ENCODE results near the gene SLC26A8.

The SLC26A8 gene

GRCh38 chr6:35905141-35905785, 119.2 kb downstream of the SLC26A8 start:
- Histone ChIP-seq H3K36me3 (ENCODE audit: control insufficient read depth in 2 of 2, insufficient read depth in 2 of 2, low read length in 2 of 2) (no peaks in the 10 kb centered on the region), H3K9ac (ENCODE audit: low read length in 2 of 2) (no peak overlapping the region), H3K4me3 (ENCODE audit: low read length in 2 of 2) (no peak overlapping the region), H3K9me3 (ENCODE audit: control insufficient read depth in 2 of 2, low read length in 2 of 2) (no peaks in the 10 kb centered on the region), H3K27me3 (ENCODE audit: control insufficient read depth in 1 of 2, insufficient read depth in 2 of 2, low read length in 2 of 2) (no peaks in the 10 kb centered on the region), H3K4me1 (ENCODE audit: control insufficient read depth, insufficient read depth, low read length) (no peaks in the 10 kb centered on the region), H3K27ac (ENCODE audit: low read length) (no peak overlapping the region)

- Histone ChIP-seq H3K4me3 (ENCODE audit: low read length in 2 of 2) (no peak overlapping the region), H3K27me3 (ENCODE audit: control insufficient read depth in 1 of 2, insufficient read depth in 2 of 2, low read length in 2 of 2) (no peaks in the 10 kb centered on the region), H3K36me3 (ENCODE audit: control insufficient read depth in 2 of 2, insufficient read depth in 2 of 2, low read length in 2 of 2) (peaks cover 0 to 2% of the 10 kb centered on the region in 2 donors), H3K27ac (ENCODE audit: low read length) (no peak overlapping the region), H3K4me1 (ENCODE audit: control insufficient read depth, insufficient read depth, low read length) (no peaks in the 10 kb centered on the region), H3K9ac (ENCODE audit: low read length in 2 of 2) (no peak overlapping the region), H3K9me3 (ENCODE audit: control insufficient read depth in 2 of 2, low read length in 2 of 2) (no peaks in the 10 kb centered on the region)
Measured at GRCh38 chr6:35903679-35904078, 120.8 kb downstream of the SLC26A8 start.

GRCh38 chr6:35900448-35900847, 124.0 kb downstream of the SLC26A8 start:
- no peak overlapping the region for H3K9ac ChIP-seq (ENCODE audit: low read length in 2 of 2)
- no peaks in the 10 kb centered on the region for H3K4me1 ChIP-seq (ENCODE audit: control insufficient read depth, insufficient read depth, low read length)
- H3K4me3 ChIP-seq (ENCODE audit: low read length in 2 of 2), result no peak overlapping the region
- H3K27ac ChIP-seq (ENCODE audit: low read length), result no peak overlapping the region
- no peaks in the 10 kb centered on the region for H3K27me3 ChIP-seq (ENCODE audit: control insufficient read depth in 1 of 2, insufficient read depth in 2 of 2, low read length in 2 of 2)
- H3K36me3 ChIP-seq (ENCODE audit: control insufficient read depth in 2 of 2, insufficient read depth in 2 of 2, low read length in 2 of 2), result peaks cover 0 to 3% of the 10 kb centered on the region in 2 donors
- no peaks in the 10 kb centered on the region for H3K9me3 ChIP-seq (ENCODE audit: control insufficient read depth in 2 of 2, low read length in 2 of 2)

- H3K27me3 ChIP-seq (ENCODE audit: control insufficient read depth in 1 of 2, insufficient read depth in 2 of 2, low read length in 2 of 2), result no peaks in the 10 kb centered on the region
Measured at GRCh38 chr6:35898003-35898402, 126.4 kb downstream of the SLC26A8 start.

GRCh38 chr6:35897486-35897885, 127.0 kb downstream of the SLC26A8 start:
- H3K9me3 ChIP-seq (ENCODE audit: control insufficient read depth in 2 of 2, low read length in 2 of 2), result no peaks in the 10 kb centered on the region
- H3K4me3 ChIP-seq (ENCODE audit: low read length in 2 of 2), result no peak overlapping the region

More at GRCh38 chr6:35898003-35898402, 126.4 kb downstream of the SLC26A8 start:
- no peak overlapping the region for H3K9ac ChIP-seq (ENCODE audit: low read length in 2 of 2)
- H3K36me3 ChIP-seq (ENCODE audit: control insufficient read depth in 2 of 2, insufficient read depth in 2 of 2, low read length in 2 of 2), result peaks cover 0 to 3% of the 10 kb centered on the region in 2 donors
- H3K4me1 ChIP-seq (ENCODE audit: control insufficient read depth, insufficient read depth, low read length), result no peaks in the 10 kb centered on the region
- no peaks in the 10 kb centered on the region for H3K9me3 ChIP-seq (ENCODE audit: control insufficient read depth in 2 of 2, low read length in 2 of 2)
- H3K4me3 ChIP-seq (ENCODE audit: low read length in 2 of 2), result no peak overlapping the region
- H3K27ac ChIP-seq (ENCODE audit: low read length), result no peak overlapping the region

GRCh38 chr6:35897036-35897435, 127.4 kb downstream of the SLC26A8 start:
- Histone ChIP-seq H3K9ac (ENCODE audit: low read length in 2 of 2) (no peak overlapping the region), H3K27ac (ENCODE audit: low read length) (no peak overlapping the region), H3K9me3 (ENCODE audit: control insufficient read depth in 2 of 2, low read length in 2 of 2) (no peaks in the 10 kb centered on the region), H3K27me3 (ENCODE audit: control insufficient read depth in 1 of 2, insufficient read depth in 2 of 2, low read length in 2 of 2) (no peaks in the 10 kb centered on the region), H3K4me1 (ENCODE audit: control insufficient read depth, insufficient read depth, low read length) (no peaks in the 10 kb centered on the region), H3K36me3 (ENCODE audit: control insufficient read depth in 2 of 2, insufficient read depth in 2 of 2, low read length in 2 of 2) (peaks cover 0 to 3% of the 10 kb centered on the region in 2 donors), H3K4me3 (ENCODE audit: low read length in 2 of 2) (no peak overlapping the region)

More at GRCh38 chr6:35897486-35897885, 127.0 kb downstream of the SLC26A8 start:
- Histone ChIP-seq H3K9ac (ENCODE audit: low read length in 2 of 2) (no peak overlapping the region), H3K27me3 (ENCODE audit: control insufficient read depth in 1 of 2, insufficient read depth in 2 of 2, low read length in 2 of 2) (no peaks in the 10 kb centered on the region), H3K4me1 (ENCODE audit: control insufficient read depth, insufficient read depth, low read length) (no peaks in the 10 kb centered on the region), H3K36me3 (ENCODE audit: control insufficient read depth in 2 of 2, insufficient read depth in 2 of 2, low read length in 2 of 2) (peaks cover 0 to 3% of the 10 kb centered on the region in 2 donors), H3K27ac (ENCODE audit: low read length) (no peak overlapping the region)

GRCh38 chr6:35896228-35896627, 128.2 kb downstream of the SLC26A8 start:
- no peak overlapping the region for H3K9ac ChIP-seq (ENCODE audit: low read length in 2 of 2)
- no peak overlapping the region for H3K4me3 ChIP-seq (ENCODE audit: low read length in 2 of 2)
- H3K27ac ChIP-seq (ENCODE audit: low read length), result no peak overlapping the region
- no peaks in the 10 kb centered on the region for H3K9me3 ChIP-seq (ENCODE audit: control insufficient read depth in 2 of 2, low read length in 2 of 2)
- no peaks in the 10 kb centered on the region for H3K27me3 ChIP-seq (ENCODE audit: control insufficient read depth in 1 of 2, insufficient read depth in 2 of 2, low read length in 2 of 2)
- no peaks in the 10 kb centered on the region for H3K4me1 ChIP-seq (ENCODE audit: control insufficient read depth, insufficient read depth, low read length)
- peaks cover 0 to 3% of the 10 kb centered on the region in 2 donors for H3K36me3 ChIP-seq (ENCODE audit: control insufficient read depth in 2 of 2, insufficient read depth in 2 of 2, low read length in 2 of 2)

GRCh38 chr6:35895560-35895959, 128.9 kb downstream of the SLC26A8 start:
- Histone ChIP-seq H3K9ac (ENCODE audit: low read length in 2 of 2) (no peak overlapping the region), H3K4me1 (ENCODE audit: control insufficient read depth, insufficient read depth, low read length) (no peaks in the 10 kb centered on the region), H3K4me3 (ENCODE audit: low read length in 2 of 2) (no peak overlapping the region), H3K9me3 (ENCODE audit: control insufficient read depth in 2 of 2, low read length in 2 of 2) (no peaks in the 10 kb centered on the region), H3K27ac (ENCODE audit: low read length) (no peak overlapping the region), H3K36me3 (ENCODE audit: control insufficient read depth in 2 of 2, insufficient read depth in 2 of 2, low read length in 2 of 2) (peaks cover 0 to 3% of the 10 kb centered on the region in 2 donors), H3K27me3 (ENCODE audit: control insufficient read depth in 1 of 2, insufficient read depth in 2 of 2, low read length in 2 of 2) (no peaks in the 10 kb centered on the region)

- H3K27me3 ChIP-seq (ENCODE audit: control insufficient read depth in 1 of 2, insufficient read depth in 2 of 2, low read length in 2 of 2), result no peaks in the 10 kb centered on the region
- H3K9ac ChIP-seq (ENCODE audit: low read length in 2 of 2), result no peak overlapping the region
- H3K27ac ChIP-seq (ENCODE audit: low read length), result no peak overlapping the region
- H3K36me3 ChIP-seq (ENCODE audit: control insufficient read depth in 2 of 2, insufficient read depth in 2 of 2, low read length in 2 of 2), result peaks cover 0 to 3% of the 10 kb centered on the region in 2 donors
- no peak overlapping the region for H3K4me3 ChIP-seq (ENCODE audit: low read length in 2 of 2)
- H3K9me3 ChIP-seq (ENCODE audit: control insufficient read depth in 2 of 2, low read length in 2 of 2), result no peaks in the 10 kb centered on the region
- no peaks in the 10 kb centered on the region for H3K4me1 ChIP-seq (ENCODE audit: control insufficient read depth, insufficient read depth, low read length)
Measured at GRCh38 chr6:35894776-35895175, 129.7 kb downstream of the SLC26A8 start.

Measured in stomach smooth muscle (tissue), 2 donors.